Neural progenitor cell (in vitro differentiated cells): ENCODE results near the gene FANCG.

Experiments used
- CTCF ChIP-seq: fragments of 200-600 bp; sonication (generic); IDR thresholded peaks from 2 replicates; pipeline ENCODE4 v1.5.1; 2017; ENCODE audit warnings: antibody characterized with exemption, mild to moderate bottlenecking
- EZH2 ChIP-seq: fragments of 200-600 bp; sonication (generic); IDR thresholded peaks from 2 replicates; pipeline ENCODE4 v1.6.1; 2017; ENCODE audit warnings: antibody characterized with exemption, mild to moderate bottlenecking, moderate library complexity

GRCh38 chr9:35105126-35105525 is 25.4 kb upstream of the FANCG start:
- TF ChIP-seq CTCF (no peak), EZH2 (no peak)
